GM21515 (cell line): ENCODE measurements around the gene ASF1B.

Experiments
- ATAC-seq: cut with Tn5 transposase; IDR thresholded peaks from one replicate; pipeline ENCODE4 v1.9.1; 2021; ENCODE audit not compliant: unreplicated experiment

Gene ASF1B

GRCh38 chr19:14088634-14089411 is 47.6 kb downstream of the ASF1B start:
- no peak for ATAC-seq

- ATAC-seq, result no peak
These were observed 50.3 kb downstream of the ASF1B start for GRCh38 chr19:14086098-14086497.

GRCh38 chr19:14085309-14085995 is 50.9 kb downstream of the ASF1B start, which contains the start of gene C19orf67:
Gene C19orf67, minus strand, starts transcription at chr19:14085783. Its CDS starts 156 bp downstream, at chr19:14085627.
- no peak for ATAC-seq

GRCh38 chr19:14082675-14082960 is 53.8 kb downstream of the ASF1B start:
- ATAC-seq, result no peak

- ATAC-seq, result peak; percentile 9
These were observed 54.4 kb downstream of the ASF1B start for GRCh38 chr19:14081797-14082674.

- ATAC-seq, result peak; percentile 75
These were observed 55.2 kb downstream of the ASF1B start for GRCh38 chr19:14080887-14081796.

GRCh38 chr19:14078411-14078810 is 58.0 kb downstream of the ASF1B start:
- ATAC-seq, result no peak

- no peak for ATAC-seq
These were observed 62.2 kb downstream of the ASF1B start for GRCh38 chr19:14073925-14074838.

GRCh38 chr19:14073261-14073924 is 63.0 kb downstream of the ASF1B start:
- peak; percentile 50 for ATAC-seq

GRCh38 chr19:14072535-14073260 is 63.7 kb downstream of the ASF1B start, which contains the start of gene MISP3:
Gene MISP3, plus strand, starts transcription at chr19:14072786. Its CDS starts 524 bp downstream, at chr19:14073310.
- no peak for ATAC-seq

- no peak for ATAC-seq
These were observed 65.9 kb downstream of the ASF1B start for GRCh38 chr19:14070268-14071050.
